Esophagus squamous epithelium (tissue), 4 donors: ENCODE results near the gene RASSF1.

Experiments
- POLR2A ChIP-seq, 4 donors: fragments of 450-650 bp; IDR thresholded peaks; one replicate each; pipeline ENCODE4 v1.6.1; 2017; ENCODE audit warnings: antibody characterized with exemption in 4 of 4, mild to moderate bottlenecking in 4 of 4, moderate library complexity in 3 of 4
- TF ChIP-seq, protein P1 (sequence below), 6 experiments: fragments of 450-650 bp in 4 of 6; fragments of 200-600 bp in 2 of 6; sonication (generic) in 2 of 6; IDR thresholded peaks; one replicate each; pipeline ENCODE4 v1.5.1; 2016 to 2019; ENCODE audit warnings: antibody characterized with exemption in 6 of 6, mild to moderate bottlenecking in 4 of 6, moderate library complexity in 4 of 6

DNA sequence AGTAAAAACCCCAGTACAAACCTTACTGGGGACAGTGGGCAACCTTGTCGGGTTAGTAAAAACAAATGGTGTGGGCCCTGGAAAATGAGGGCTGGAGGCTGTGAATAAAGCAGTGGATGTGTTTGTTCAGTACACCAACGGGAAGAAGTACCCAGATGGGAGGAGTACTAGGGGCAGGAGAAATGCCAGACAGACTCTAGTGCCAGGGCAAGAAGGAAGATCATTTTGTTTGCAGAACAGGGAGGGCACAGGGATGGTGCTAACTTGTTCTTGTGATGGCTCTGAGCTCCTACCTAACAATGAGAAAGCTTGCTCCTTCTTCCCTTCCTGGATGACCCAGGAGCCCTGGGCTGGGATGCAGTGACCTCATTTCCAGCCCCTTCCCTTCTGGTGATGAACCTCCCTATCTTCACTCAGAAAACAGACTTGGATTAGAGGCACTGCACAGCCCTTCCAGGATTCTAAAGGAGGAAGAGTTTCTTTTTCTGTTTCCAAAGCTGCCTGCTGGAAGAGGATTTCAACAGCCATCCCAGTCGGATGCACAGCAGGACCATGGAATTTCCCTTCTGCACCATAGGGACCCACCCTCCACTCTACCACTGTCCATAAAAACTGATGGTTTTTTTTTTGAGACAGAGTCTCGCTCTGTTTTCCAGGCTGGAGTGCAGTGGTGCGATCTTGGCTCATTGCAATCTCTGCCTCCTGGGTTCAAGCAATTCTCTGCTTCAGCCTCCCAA lies 6.1 kb downstream of the RASSF1 start:
- no peak for TF ChIP-seq POLR2A (IDR thresholded peaks at IDR 0.05)
- TF ChIP-seq, protein P1, sequence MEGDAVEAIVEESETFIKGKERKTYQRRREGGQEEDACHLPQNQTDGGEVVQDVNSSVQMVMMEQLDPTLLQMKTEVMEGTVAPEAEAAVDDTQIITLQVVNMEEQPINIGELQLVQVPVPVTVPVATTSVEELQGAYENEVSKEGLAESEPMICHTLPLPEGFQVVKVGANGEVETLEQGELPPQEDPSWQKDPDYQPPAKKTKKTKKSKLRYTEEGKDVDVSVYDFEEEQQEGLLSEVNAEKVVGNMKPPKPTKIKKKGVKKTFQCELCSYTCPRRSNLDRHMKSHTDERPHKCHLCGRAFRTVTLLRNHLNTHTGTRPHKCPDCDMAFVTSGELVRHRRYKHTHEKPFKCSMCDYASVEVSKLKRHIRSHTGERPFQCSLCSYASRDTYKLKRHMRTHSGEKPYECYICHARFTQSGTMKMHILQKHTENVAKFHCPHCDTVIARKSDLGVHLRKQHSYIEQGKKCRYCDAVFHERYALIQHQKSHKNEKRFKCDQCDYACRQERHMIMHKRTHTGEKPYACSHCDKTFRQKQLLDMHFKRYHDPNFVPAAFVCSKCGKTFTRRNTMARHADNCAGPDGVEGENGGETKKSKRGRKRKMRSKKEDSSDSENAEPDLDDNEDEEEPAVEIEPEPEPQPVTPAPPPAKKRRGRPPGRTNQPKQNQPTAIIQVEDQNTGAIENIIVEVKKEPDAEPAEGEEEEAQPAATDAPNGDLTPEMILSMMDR (IDR thresholded peaks at IDR 0.05), result no peak
